ENCODE measurements around the gene ZNF669. TPM values are rescaled to one million over a fixed set of nuclear protein-coding genes. Genes with fewer than 3 reads are reported as not detected.

Gene ZNF669
- total RNA-seq, 1 donor from 2014 or later: 19.8 TPM

DNA sequence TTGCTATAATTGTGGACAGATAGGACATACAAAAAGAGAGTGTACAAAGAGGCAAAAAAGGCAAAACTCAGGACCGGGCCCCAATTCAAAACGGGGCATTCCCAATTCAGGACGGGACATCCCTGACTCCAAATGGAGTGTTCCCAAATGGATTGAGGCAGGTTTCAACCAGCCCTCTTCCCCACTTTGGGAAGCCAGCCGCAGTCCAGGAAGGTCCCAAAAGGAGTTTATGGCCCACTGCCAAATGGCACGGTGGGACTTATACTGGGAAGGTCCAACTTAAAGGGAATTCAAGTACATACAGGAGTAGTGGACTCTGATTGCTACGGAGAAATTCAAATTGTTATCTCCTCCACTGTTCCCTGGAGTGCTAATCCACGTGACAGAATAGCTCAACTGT lies 3.5 kb upstream of the ZNF669 start:
- Mint-ChIP-seq H3K27ac (no peak overlapping the region), H3K4me1 (ENCODE audit: unreplicated experiment) (peaks cover 21% of the 10 kb centered on the region), H3K27me3 (peaks cover 4% of the 10 kb centered on the region), H3K36me3 (peaks cover 16% of the 10 kb centered on the region), H3K9me3 (no peaks in the 10 kb centered on the region), H3K4me3 (no peak overlapping the region)
- no peak for TF ChIP-seq CTCF (conservative IDR thresholded peaks at IDR 0.05)
- DNase-seq (ENCODE audit: extremely low spot score, unreplicated experiment): no peak

DNA sequence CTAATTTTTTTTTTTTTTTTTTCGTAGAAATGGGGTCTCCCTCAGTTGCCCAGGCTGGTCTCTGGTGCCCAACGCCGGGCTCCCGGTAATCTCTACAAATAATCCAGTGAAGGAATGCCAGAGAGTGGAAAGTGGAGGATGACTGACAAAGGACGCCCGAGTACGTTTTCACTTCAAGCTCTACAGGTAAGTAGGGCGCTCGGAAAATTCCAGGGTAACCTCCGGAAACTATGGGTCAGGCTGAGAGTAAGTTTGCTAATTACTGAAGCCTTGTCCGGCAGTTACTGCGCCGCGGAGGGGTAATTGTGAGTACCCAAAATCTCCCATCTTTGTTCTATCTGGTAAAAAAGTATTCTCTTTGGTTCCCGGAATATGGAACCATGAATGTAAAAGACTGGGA lies 1.8 kb upstream of the ZNF669 start:
- DNase-seq (ENCODE audit: extremely low spot score, unreplicated experiment): no peak
- peaks cover 32% of the 10 kb centered on the region for H3K36me3 Mint-ChIP-seq
- H3K4me1 Mint-ChIP-seq (ENCODE audit: unreplicated experiment): peaks cover 25% of the 10 kb centered on the region
- TF ChIP-seq CTCF (conservative IDR thresholded peaks at IDR 0.05): no peak
- peaks cover 3% of the 10 kb centered on the region for H3K9me3 Mint-ChIP-seq
- H3K27ac Mint-ChIP-seq: no peak overlapping the region
- H3K27me3 Mint-ChIP-seq: peaks cover 4% of the 10 kb centered on the region
- H3K4me3 Mint-ChIP-seq: peak overlapping the region; percentile 7

DNA sequence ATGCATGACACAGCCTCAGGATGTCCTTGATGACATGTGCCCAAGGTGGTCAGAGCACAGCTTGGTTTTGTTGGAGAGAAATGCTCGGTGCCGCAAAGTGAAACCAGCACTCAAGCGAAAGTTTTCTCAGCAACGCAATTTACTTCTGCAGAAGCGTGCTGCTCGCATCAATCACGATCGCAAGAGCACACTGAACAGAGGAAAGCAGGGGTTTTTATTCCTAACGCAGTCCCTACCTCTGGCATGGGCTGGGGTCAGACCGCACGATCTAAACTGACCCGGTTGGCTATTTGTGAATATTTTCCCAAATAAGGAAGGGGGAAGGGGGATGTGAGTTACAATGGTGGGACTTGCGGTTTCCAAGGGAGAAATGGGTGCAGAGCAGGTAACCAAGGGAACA lies 809 bp upstream of the ZNF669 start:
- peak overlapping the region; percentile 78 for H3K4me3 Mint-ChIP-seq

GRCh38 chr1:247102381-247102780 lies 1.8 kb downstream of the ZNF669 start:
- Mint-ChIP-seq H3K9me3 (peaks cover 7% of the 10 kb centered on the region), H3K27me3 (no peaks in the 10 kb centered on the region), H3K27ac (peak overlapping the region; percentile 9), H3K4me1 (ENCODE audit: unreplicated experiment) (peaks cover 16% of the 10 kb centered on the region), H3K4me3 (peak overlapping the region; percentile 70), H3K36me3 (peaks cover 43% of the 10 kb centered on the region)
- no peak for TF ChIP-seq CTCF (conservative IDR thresholded peaks at IDR 0.05)
- no peak for DNase-seq (ENCODE audit: extremely low spot score, unreplicated experiment)

More for the DNA sequence above, 809 bp upstream of the ZNF669 start:
- Mint-ChIP-seq H3K27ac (peak overlapping the region; percentile 89), H3K27me3 (no peaks in the 10 kb centered on the region), H3K4me1 (ENCODE audit: unreplicated experiment) (peaks cover 20% of the 10 kb centered on the region), H3K36me3 (peaks cover 36% of the 10 kb centered on the region), H3K9me3 (peaks cover 3% of the 10 kb centered on the region)
- no peak for DNase-seq (ENCODE audit: extremely low spot score, unreplicated experiment)
- no peak for TF ChIP-seq CTCF (conservative IDR thresholded peaks at IDR 0.05)

DNA sequence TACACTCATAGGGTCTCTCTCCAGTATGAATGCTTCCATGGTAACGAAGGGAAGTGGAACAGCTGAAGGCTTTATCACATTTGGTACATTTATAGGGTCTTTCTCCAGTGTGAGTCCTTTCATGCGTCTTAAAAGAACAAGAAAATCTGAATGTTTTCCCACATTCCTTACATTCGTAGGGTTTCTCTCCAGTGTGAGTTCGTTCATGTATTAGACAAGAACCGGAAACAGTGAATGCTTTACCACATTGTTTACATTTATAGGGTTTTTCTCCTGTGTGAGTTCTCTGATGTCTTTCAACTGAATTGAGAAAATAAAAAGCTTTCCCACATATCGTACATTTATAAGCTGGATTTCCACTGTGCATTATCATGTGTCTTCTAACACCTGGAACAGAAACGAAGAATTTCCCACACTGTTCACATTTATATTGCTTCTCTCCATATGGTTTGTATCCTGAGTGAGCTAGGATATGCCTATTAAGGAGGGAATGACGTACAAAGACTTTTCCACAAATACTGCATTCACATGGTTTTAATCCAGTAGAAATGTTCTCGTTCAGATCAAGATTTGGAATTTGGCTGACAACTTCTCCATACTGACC lies 3.4 kb downstream of the ZNF669 start:
- Mint-ChIP-seq H3K27ac (no peak overlapping the region), H3K4me3 (peak overlapping the region; percentile 29), H3K36me3 (peaks cover 55% of the 10 kb centered on the region), H3K4me1 (ENCODE audit: unreplicated experiment) (peaks cover 16% of the 10 kb centered on the region), H3K27me3 (no peaks in the 10 kb centered on the region), H3K9me3 (peaks cover 10% of the 10 kb centered on the region)
- no peak for DNase-seq (ENCODE audit: extremely low spot score, unreplicated experiment)
- TF ChIP-seq CTCF (conservative IDR thresholded peaks at IDR 0.05): no peak

Measured in type B pancreatic cell (in vitro differentiated cells).